Stimulated activated naive CD8-positive, alpha-beta T cell treated with anti-CD3 and anti-CD28 coated beads, Interleukin-15, Interleukin-2, amounts not matched to agents 100 ng/mL and 50 ng/mL, for 24 hours (primary cell): ENCODE data around the gene TMA7B.
A peak's percentile ranks its signal among the peaks of the same experiment; 100 is the strongest.

Experiments
- H3K27ac Mint-ChIP-seq: one replicate; pipeline ENCODE4 v1.8.0; 2021; ENCODE audit warnings: mild to moderate bottlenecking, mixed read lengths
- H3K27me3 Mint-ChIP-seq: one replicate; pipeline ENCODE4 v1.8.0; 2021; ENCODE audit warnings: mixed read lengths
- H3K36me3 Mint-ChIP-seq: one replicate; pipeline ENCODE4 v1.8.0; 2021; ENCODE audit warnings: low read depth, mixed read lengths
- H3K4me1 Mint-ChIP-seq: one replicate; pipeline ENCODE4 v1.8.0; 2021; ENCODE audit warnings: low read depth, mixed read lengths
- H3K4me3 Mint-ChIP-seq: one replicate; pipeline ENCODE4 v1.8.0; 2021; ENCODE audit warnings: mild to moderate bottlenecking, mixed read lengths
- H3K9me3 Mint-ChIP-seq: one replicate; pipeline ENCODE4 v1.8.0; 2021; ENCODE audit warnings: mixed read lengths

The TMA7B gene

DNA sequence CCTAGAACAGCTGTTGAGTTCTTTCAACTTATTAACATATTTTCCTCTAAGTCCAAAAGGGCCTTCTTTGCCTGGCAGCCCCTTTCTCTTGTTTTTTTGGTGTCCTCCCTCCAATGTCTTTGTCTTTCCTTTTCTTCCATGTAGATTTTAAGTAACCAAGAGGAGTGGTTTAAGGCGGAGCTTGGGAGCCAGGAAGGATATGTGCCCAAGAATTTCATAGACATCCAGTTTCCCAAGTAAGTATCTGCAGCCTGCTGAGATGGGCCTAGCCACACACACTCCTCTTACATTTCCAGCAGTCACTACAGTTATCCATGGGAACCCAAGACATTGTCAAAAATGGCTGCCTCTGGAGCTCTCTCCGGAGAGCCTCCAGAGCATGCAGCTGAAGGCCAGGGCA, 4.5 kb upstream of the TMA7B start:
- H3K4me3 Mint-ChIP-seq: no peak overlapping the region
- peaks cover 96% of the 10 kb centered on the region for H3K4me1 Mint-ChIP-seq
- H3K9me3 Mint-ChIP-seq: no peaks in the 10 kb centered on the region
- H3K27me3 Mint-ChIP-seq: no peaks in the 10 kb centered on the region
- no peak overlapping the region for H3K27ac Mint-ChIP-seq
- H3K36me3 Mint-ChIP-seq: peaks cover 72% of the 10 kb centered on the region

DNA sequence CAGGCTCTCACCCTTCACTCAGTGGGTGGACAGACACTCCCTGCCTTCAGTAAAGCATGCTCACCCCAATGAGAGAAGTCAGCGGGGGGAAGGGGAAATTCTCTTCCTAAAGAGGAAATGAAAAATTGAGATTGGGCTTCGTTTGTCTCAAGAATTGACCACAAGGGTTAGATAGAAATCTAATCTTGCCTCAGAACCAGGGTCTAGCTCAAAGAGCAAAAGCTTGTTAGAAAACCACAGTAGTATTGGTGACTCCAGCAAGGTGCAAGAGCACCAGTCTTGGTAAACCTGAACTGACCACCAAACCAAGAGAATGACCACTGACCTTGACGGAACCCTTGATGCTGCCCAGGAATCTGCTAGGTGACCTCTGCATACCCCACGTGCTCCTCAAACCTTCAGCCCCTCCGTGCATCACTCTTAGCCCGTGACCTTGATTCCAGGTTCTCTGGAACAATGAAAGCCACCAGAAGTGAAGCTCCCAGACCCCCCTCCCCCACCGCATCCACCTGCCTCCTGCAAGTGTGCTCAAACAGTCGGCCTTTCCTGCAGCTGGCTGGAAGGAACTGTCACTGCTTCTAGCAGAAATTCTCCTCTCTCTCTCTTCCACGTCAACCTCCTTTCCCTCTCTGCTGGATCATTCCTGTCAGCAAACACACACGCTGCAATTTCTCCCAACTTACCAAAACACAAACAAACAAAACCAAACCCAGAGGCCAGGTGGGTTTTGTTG, 3.1 kb upstream of the TMA7B start:
- no peaks in the 10 kb centered on the region for H3K9me3 Mint-ChIP-seq

DNA sequence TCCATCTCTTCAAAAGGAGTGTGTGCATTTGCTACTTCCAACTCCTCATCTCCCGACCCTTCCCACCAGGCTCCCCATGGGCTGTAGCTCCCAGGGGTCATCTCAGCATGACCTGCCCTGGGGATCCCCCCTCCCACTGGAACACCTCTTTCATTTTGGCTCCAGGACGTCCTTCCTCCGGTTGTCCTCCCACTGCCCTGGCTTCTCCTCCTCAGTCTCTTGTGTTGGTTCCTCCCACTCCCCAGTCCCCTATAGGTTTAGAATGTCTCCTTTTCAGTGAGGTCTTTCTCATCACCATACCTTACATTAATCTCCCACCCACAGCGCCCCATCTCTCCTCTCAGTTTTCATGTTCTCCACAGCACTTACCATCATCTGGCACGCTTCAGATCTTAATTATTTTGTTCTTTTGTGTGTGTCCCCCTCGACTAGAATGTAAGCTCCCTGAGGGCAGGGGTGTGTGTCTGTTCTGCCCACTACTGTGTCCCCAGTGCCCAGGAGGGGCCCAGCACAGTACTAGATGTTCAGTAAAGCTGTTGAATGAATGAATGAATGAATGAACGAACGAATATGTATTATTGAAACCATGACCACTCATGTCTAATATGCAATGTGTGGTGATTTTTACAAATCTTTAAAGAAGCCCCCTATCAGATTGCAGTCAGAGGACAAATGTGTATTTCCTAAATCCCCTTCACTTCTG, 2.0 kb upstream of the TMA7B start:
- peaks cover 67% of the 10 kb centered on the region for H3K36me3 Mint-ChIP-seq

More for the DNA sequence above, 3.1 kb upstream of the TMA7B start:
- no peak overlapping the region for H3K27ac Mint-ChIP-seq
- no peaks in the 10 kb centered on the region for H3K27me3 Mint-ChIP-seq
- H3K36me3 Mint-ChIP-seq: peaks cover 74% of the 10 kb centered on the region
- H3K4me3 Mint-ChIP-seq: peak overlapping the region; percentile 21
- peaks cover 96% of the 10 kb centered on the region for H3K4me1 Mint-ChIP-seq

DNA sequence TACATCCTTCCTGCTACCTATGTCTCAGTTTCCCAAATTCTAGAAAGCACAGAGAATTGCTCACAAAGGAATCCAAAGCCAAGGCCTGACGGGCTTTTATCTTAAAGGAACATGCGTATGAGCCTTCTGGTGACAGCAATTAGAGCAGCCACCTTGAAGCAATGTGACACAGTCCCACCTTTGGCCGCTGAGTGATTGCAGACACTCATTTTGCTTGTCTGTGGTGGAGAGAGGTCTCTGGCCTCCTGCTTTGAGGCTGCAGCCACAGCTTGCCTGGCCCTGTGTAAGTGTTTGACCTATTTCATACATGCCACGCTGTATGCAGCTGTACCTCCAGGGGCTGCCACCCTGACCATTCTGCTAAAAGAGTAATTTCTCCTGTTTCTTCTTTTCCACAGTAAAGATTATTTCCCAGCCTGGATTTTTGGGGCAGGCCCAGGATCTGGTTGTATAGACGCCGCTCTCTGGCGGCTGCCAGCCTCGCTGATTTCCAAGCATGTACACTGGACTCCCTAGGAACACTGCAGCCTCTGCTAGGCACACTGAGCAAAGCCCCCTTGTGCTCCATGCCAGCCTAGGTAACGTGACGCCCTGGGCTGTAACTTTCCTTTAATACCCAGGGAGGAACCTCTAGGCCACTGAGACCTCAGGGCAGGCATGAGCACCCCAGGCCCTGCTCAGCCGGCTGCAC, 1.1 kb upstream of the TMA7B start:
- peaks cover 96% of the 10 kb centered on the region for H3K4me1 Mint-ChIP-seq
- H3K4me3 Mint-ChIP-seq: no peak overlapping the region
- peak overlapping the region; percentile 62 for H3K27ac Mint-ChIP-seq
- H3K9me3 Mint-ChIP-seq: no peaks in the 10 kb centered on the region
- H3K27me3 Mint-ChIP-seq: no peaks in the 10 kb centered on the region
- H3K36me3 Mint-ChIP-seq: peaks cover 64% of the 10 kb centered on the region

More for the DNA sequence above, 2.0 kb upstream of the TMA7B start:
- no peaks in the 10 kb centered on the region for H3K27me3 Mint-ChIP-seq
- H3K4me1 Mint-ChIP-seq: peaks cover 96% of the 10 kb centered on the region
- H3K4me3 Mint-ChIP-seq: no peak overlapping the region
- peak overlapping the region; percentile 21 for H3K27ac Mint-ChIP-seq
- no peaks in the 10 kb centered on the region for H3K9me3 Mint-ChIP-seq

DNA sequence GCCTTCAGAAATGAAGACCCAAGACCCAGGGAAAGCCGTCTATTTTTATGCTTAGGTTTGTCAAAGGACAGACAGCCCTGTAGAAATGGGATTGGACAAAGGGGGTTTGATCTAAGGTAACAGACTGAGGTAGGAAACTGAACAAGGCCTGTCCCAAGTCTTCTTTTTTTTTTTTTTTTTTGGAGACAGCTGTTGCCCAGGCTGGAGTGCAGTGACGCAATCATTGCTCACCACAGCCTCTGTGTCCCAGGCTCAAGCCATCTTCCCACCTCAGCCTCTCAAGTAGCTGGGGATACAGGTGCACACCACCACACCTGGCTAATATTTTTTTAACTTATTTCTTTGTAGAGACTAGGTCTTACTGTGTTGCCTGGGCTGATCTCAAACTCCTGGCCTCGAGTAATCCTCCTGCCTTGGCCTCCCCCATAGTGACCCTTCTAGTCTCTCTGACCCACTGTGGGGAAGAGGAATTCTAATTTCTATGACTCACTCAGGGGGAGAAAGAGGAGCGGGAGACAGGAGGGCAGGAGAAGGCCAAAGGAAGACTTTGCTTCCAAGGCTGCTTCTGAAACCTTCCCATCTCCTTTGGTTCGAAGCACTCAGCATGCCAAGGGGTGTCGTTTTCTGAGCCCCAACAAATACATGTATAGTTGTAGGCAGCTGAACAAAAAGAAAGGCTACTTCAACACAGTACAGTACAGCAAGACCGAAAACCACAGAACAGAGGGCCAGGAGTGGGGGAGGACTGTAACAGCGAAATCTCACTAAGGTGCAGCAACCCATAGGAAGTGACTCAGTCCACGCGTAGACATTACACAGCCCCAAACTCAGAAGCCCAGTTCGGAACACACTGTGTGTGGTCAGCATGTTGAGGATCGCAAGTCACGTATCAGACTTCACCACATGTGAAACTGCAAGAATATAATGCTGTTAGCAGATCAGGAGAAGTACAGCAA, 872 bp downstream of the TMA7B start:
- Mint-ChIP-seq H3K36me3 (peaks cover 76% of the 10 kb centered on the region), H3K27me3 (no peaks in the 10 kb centered on the region), H3K4me3 (peak overlapping the region; percentile 51), H3K9me3 (no peaks in the 10 kb centered on the region), H3K27ac (peak overlapping the region; percentile 82), H3K4me1 (peaks cover 81% of the 10 kb centered on the region)

DNA sequence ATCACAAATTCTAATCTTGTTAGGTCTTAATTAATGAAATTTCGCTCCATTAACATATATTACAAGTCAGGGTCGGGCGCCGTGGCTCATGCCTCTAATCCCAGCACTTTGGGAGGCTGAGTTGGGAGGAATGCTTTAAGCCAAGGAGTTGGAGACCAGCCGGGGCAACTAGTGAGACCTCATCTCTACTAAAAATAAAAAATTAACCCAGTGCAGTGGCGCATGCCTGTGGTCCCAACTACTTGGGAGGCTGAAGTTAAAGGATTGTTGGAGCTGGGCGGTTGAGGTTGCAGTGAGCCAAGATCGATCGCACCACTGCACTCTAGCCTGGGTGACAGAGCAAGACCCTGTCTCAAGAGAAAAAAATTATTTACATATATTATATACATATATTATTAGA, 1.9 kb downstream of the TMA7B start:
- Mint-ChIP-seq H3K4me3 (peak overlapping the region; percentile 51), H3K27me3 (no peaks in the 10 kb centered on the region), H3K27ac (peak overlapping the region; percentile 82), H3K4me1 (peaks cover 74% of the 10 kb centered on the region), H3K36me3 (peaks cover 73% of the 10 kb centered on the region), H3K9me3 (no peaks in the 10 kb centered on the region)

DNA sequence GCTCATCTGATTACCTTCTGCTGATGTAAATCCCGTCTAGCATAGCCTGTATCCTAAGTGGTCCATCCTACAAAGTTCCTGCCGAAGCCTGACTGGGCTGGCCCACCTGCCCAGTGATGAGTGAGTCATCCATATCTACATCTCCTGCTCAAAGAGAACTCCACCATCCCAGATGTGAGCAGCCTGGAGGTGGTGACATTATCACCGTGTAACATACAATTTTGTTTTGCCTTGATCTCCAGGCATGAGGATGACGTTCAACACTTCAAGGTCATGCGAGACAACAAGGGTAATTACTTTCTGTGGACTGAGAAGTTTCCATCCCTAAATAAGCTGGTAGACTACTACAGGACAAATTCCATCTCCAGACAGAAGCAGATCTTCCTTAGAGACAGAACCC, 5.6 kb downstream of the TMA7B start:
- no peaks in the 10 kb centered on the region for H3K27me3 Mint-ChIP-seq
- no peak overlapping the region for H3K27ac Mint-ChIP-seq

DNA sequence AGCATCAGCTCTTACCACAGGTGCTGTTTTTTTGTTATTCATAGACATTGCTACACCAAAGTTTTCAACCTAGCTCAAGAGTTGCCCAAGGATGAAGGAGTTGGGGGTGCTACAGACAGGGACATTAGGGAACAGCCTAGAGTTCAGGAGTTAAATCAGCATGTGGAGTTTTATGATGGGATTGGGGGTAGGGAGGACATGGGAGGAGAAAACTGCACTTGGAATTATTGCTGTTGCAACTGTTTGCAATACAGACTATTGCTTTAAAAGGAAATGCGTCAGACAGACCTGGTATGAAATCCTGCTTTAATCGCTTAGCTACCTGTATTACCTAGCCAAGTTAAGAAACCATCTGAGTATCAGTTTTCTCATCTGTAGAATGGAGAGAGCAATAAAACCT, 6.3 kb downstream of the TMA7B start:
- Mint-ChIP-seq H3K4me1 (peaks cover 31% of the 10 kb centered on the region), H3K4me3 (no peak overlapping the region), H3K27me3 (no peaks in the 10 kb centered on the region), H3K36me3 (peaks cover 65% of the 10 kb centered on the region), H3K9me3 (no peaks in the 10 kb centered on the region), H3K27ac (no peak overlapping the region)

More for the DNA sequence above, 5.6 kb downstream of the TMA7B start:
- Mint-ChIP-seq H3K36me3 (peaks cover 68% of the 10 kb centered on the region), H3K9me3 (no peaks in the 10 kb centered on the region), H3K4me1 (peaks cover 38% of the 10 kb centered on the region), H3K4me3 (no peak overlapping the region)

DNA sequence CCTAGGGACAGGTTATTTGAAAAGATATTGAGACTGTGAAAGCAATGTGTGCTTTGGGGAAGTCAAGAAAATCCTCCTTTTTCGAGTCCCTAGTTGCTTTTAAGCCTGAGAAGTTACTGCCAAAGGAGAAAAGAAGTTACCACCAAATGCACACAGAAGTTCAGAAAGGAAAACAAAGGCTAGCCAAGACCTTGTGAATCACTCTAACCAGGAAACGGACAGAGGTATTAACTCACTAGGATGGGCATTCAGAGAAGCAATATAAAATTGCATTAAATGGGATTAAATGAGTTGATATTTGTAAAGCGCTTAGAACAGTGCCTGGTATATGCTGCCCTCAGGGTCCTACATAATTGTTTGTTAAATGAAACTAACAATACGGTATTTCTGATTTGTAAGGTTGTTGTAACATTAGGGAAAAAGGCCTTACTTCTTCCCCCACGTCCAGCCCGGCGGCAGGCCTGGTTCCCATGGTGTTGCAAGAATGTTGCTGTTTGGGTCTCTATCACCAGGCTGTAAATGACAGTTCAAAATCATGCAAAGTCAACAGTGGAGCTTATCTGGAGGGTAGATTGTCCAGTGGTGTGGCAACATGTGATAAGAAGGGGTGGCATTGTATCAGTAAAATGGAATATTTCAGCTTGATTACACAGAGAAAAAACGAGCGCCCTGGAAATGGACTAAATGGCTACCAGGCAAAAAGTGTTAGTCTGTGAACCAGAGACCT, 7.1 kb downstream of the TMA7B start:
- Mint-ChIP-seq H3K27ac (no peak overlapping the region), H3K27me3 (no peaks in the 10 kb centered on the region), H3K4me1 (peaks cover 23% of the 10 kb centered on the region), H3K9me3 (no peaks in the 10 kb centered on the region), H3K4me3 (no peak overlapping the region), H3K36me3 (peaks cover 65% of the 10 kb centered on the region)

DNA sequence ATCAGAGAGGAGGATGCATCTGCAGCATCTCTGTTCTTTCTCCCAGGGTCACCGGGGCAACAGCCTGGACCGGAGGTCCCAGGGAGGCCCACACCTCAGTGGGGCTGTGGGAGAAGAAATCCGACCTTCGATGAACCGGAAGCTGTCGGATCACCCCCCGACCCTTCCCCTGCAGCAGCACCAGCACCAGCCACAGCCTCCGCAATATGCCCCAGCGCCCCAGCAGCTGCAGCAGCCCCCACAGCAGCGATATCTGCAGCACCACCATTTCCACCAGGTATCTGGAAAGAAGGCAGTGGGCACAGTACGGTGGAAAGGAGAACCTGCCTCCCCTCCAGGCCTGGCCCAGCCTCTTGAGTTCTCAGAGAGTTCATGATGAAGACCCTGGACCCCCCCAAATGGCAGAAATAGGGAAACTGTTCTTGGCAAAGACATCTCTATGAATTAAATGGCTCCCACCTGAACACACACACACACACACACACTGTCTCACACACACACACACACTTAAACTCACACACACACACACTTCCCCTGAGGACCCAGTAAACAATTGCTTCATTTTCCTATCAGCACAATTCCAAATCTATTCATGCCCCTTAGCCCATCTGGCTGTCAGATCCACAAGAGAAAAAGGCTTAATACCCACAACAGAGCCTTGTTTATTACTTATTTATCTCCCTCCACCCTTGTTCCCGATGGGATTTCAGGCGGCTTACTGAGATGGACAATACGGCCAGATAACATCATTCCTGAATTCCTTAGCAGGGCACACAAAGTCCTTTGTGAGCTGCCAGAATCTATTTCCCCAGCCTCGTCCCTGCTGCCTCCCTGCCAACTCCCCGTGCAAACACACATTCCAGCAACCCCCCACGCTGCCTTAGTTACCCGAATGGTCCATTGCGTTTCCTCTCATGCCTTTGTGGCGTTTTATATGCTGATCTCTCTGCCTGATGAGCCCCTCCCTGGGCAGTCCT, 8.1 kb downstream of the TMA7B start:
- no peak overlapping the region for H3K27ac Mint-ChIP-seq

DNA sequence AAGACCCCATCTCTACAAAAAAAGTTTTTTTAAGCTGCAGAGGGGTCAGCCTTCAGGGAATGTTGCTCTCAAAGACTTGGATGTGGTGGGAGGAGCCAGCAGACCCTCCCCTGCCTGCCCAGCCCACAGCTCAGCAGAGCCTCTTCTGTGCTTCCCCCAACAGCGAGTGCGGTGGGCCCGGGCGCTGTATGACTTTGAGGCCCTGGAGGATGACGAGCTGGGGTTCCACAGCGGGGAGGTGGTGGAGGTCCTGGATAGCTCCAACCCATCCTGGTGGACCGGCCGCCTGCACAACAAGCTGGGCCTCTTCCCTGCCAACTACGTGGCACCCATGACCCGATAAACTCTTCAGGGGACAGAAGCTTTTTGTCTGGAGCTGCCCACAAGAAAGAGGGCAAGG, 10.5 kb downstream of the TMA7B start:
- no peak overlapping the region for H3K27ac Mint-ChIP-seq
- H3K9me3 Mint-ChIP-seq: no peaks in the 10 kb centered on the region
- no peaks in the 10 kb centered on the region for H3K27me3 Mint-ChIP-seq
- peaks cover under 1% of the 10 kb centered on the region for H3K4me1 Mint-ChIP-seq
- peaks cover 55% of the 10 kb centered on the region for H3K36me3 Mint-ChIP-seq
- H3K4me3 Mint-ChIP-seq: no peak overlapping the region

More for the DNA sequence above, 8.1 kb downstream of the TMA7B start:
- no peaks in the 10 kb centered on the region for H3K27me3 Mint-ChIP-seq
- H3K9me3 Mint-ChIP-seq: no peaks in the 10 kb centered on the region
- no peak overlapping the region for H3K4me3 Mint-ChIP-seq
- peaks cover 13% of the 10 kb centered on the region for H3K4me1 Mint-ChIP-seq
- H3K36me3 Mint-ChIP-seq: peaks cover 69% of the 10 kb centered on the region

DNA sequence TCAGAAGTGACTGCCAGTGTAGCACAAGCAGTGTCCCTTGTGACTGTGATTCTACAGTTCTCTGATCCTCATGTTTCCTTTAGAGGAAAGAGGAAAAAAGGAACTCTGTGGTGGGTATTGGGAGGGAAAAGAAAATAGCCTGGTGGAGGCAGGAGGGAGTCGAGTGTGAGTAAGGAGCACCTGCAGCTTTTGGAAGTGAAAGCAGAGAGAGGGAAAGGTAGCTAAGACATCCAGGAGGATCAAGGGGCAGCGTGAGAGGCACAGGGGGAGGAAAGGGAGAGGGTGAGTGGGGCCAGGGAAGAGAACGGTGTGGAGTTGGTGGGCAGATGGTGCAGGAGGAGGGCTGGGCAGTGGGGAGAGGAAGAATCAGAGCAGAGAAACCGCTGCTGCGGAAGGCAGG, 12.4 kb downstream of the TMA7B start:
- H3K36me3 Mint-ChIP-seq: peaks cover 56% of the 10 kb centered on the region

DNA sequence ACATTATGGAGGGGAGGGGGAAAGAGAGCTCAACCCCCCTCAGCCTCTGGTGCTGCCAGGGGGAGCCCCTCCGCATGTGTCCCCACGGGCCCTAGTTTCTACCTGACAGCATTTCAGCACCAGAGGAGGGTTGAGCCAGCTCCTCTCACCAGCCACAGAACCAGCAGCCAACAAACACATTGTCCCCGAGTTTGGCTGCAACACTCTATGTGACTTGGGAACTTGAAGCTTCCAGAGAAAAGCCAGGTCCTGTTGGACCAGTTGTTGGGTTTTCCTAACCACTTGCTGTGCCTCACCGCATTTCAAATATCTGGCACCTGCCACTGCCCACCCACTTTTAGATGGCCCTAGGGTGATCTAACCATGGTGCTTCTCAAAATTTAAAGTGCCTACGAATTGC, 13.5 kb downstream of the TMA7B start:
- no peak overlapping the region for H3K27ac Mint-ChIP-seq
- H3K27me3 Mint-ChIP-seq: no peaks in the 10 kb centered on the region
- no peak overlapping the region for H3K4me3 Mint-ChIP-seq
- H3K4me1 Mint-ChIP-seq: peaks cover 6% of the 10 kb centered on the region
- peaks cover 56% of the 10 kb centered on the region for H3K36me3 Mint-ChIP-seq
- H3K9me3 Mint-ChIP-seq: no peaks in the 10 kb centered on the region

More for the DNA sequence above, 12.4 kb downstream of the TMA7B start:
- Mint-ChIP-seq H3K4me1 (no peaks in the 10 kb centered on the region), H3K4me3 (no peak overlapping the region), H3K27ac (no peak overlapping the region), H3K27me3 (no peaks in the 10 kb centered on the region), H3K9me3 (no peaks in the 10 kb centered on the region)
